ENCODE data around the gene GOLGA3.
"Not testable (repeated sequence)": the region's sequence is repeated elsewhere in the genome, so short reads cannot be mapped to it uniquely, and the experiment has no call there.

Gene GOLGA3

GRCh38 chr12:132807295-132808092 is 21.2 kb downstream of the GOLGA3 start:
- no peak for DNase-seq

- DNase-seq = peak; percentile 29
These were observed 21.8 kb downstream of the GOLGA3 start for GRCh38 chr12:132806857-132807256.

GRCh38 chr12:132804426-132804861 is 24.2 kb downstream of the GOLGA3 start:
- DNase-seq = no peak

GRCh38 chr12:132803888-132804287 is 24.8 kb downstream of the GOLGA3 start:
- no peak for DNase-seq

- no peak for DNase-seq
These were observed 25.5 kb downstream of the GOLGA3 start for GRCh38 chr12:132803125-132803524.

- no peak for DNase-seq
These were observed 26.9 kb downstream of the GOLGA3 start for GRCh38 chr12:132801741-132802140.

- DNase-seq = no peak
These were observed 29.8 kb downstream of the GOLGA3 start for GRCh38 chr12:132798836-132799235.

GRCh38 chr12:132797820-132798570 is 30.7 kb downstream of the GOLGA3 start:
- DNase-seq = no peak

GRCh38 chr12:132795847-132796246 is 32.8 kb downstream of the GOLGA3 start:
- no peak for DNase-seq

- not testable (repeated sequence) for DNase-seq
These were observed 36.7 kb downstream of the GOLGA3 start for GRCh38 chr12:132791940-132792339.

GRCh38 chr12:132789099-132789471 is 39.6 kb downstream of the GOLGA3 start:
- DNase-seq = no peak

GRCh38 chr12:132788375-132789098 is 40.1 kb downstream of the GOLGA3 start:
- no peak for DNase-seq

- DNase-seq = no peak
These were observed 40.8 kb downstream of the GOLGA3 start for GRCh38 chr12:132787877-132788276.

- no peak for DNase-seq
These were observed 42.5 kb downstream of the GOLGA3 start for GRCh38 chr12:132786192-132786591.

GRCh38 chr12:132784580-132784979 is 44.1 kb downstream of the GOLGA3 start:
- DNase-seq = no peak

GRCh38 chr12:132783917-132784531 is 44.6 kb downstream of the GOLGA3 start:
- no peak for DNase-seq

- no peak for DNase-seq
These were observed 46.7 kb downstream of the GOLGA3 start for GRCh38 chr12:132781938-132782337.

GRCh38 chr12:132779781-132780353 is 48.8 kb downstream of the GOLGA3 start:
- DNase-seq = no peak

GRCh38 chr12:132777614-132778013 is 51.1 kb downstream of the GOLGA3 start:
- DNase-seq = no peak

- DNase-seq = no peak
These were observed 51.7 kb downstream of the GOLGA3 start for GRCh38 chr12:132776816-132777568.

GRCh38 chr12:132776230-132776625 is 52.4 kb downstream of the GOLGA3 start:
- DNase-seq = not testable (repeated sequence)
